Neural cell (in vitro differentiated cells): Measurements from ENCODE around the gene MYO18A.

Experiments
- CTCF ChIP-seq: fragments of 450-650 bp; IDR thresholded peaks from 2 replicates; pipeline ENCODE4 v1.5.1; 2014; ENCODE audit warnings: antibody characterized with exemption, mild to moderate bottlenecking, moderate library complexity; ENCODE audit not compliant: poor library complexity, severe bottlenecking
- EP300 ChIP-seq: fragments of 450-650 bp; conservative IDR thresholded peaks from 2 replicates; pipeline ENCODE4 v1.6.1; 2014; ENCODE audit warnings: antibody characterized with exemption, mild to moderate bottlenecking, moderate library complexity; ENCODE audit not compliant: poor library complexity, severe bottlenecking
- EZH2 ChIP-seq: fragments of 200-600, 300-800 bp; shearing (Covaris generic), sonication (generic); IDR thresholded peaks from 2 replicates; pipeline ENCODE4 v1.6.1; 2014; ENCODE audit warnings: antibody characterized with exemption, low read length, borderline replicate concordance, mild to moderate bottlenecking; ENCODE audit not compliant: insufficient read depth, poor library complexity, severe bottlenecking
- POLR2AphosphoS5 ChIP-seq: IDR thresholded peaks from 2 replicates; pipeline ENCODE4 v1.6.1; 2012
- RAD21 ChIP-seq: fragments of 450-650 bp; conservative IDR thresholded peaks from 2 replicates; pipeline ENCODE4 v1.6.1; 2014; ENCODE audit warnings: antibody characterized with exemption, mild to moderate bottlenecking, moderate library complexity
- REST ChIP-seq: IDR thresholded peaks from 2 replicates; pipeline ENCODE4 v1.6.1; 2012; ENCODE audit warnings: borderline replicate concordance
- SMC3 ChIP-seq: fragments of 450-650 bp; conservative IDR thresholded peaks from 2 replicates; pipeline ENCODE4 v1.6.1; 2014; ENCODE audit warnings: antibody characterized with exemption, mild to moderate bottlenecking, moderate library complexity; ENCODE audit not compliant: poor library complexity
- TAF1 ChIP-seq: IDR thresholded peaks from 2 replicates; pipeline ENCODE4 v1.6.1; 2012; ENCODE audit warnings: low read depth

GRCh38 chr17:29051194-29051593 is 129.0 kb downstream of the MYO18A start:
- TF ChIP-seq REST (no peak), CTCF (no peak), SMC3 (no peak), EP300 (no peak), EZH2 (no peak), TAF1 (no peak), POLR2AphosphoS5 (no peak), RAD21 (no peak)
